Right renal cortex interstitium (tissue), 3 donors: ENCODE data around the gene RELN. TPM values are rescaled to one million over a fixed set of nuclear protein-coding genes. Genes with fewer than 3 reads are reported as not detected.

Experiments used
- DNase-seq, 3 donors: peaks; one replicate each; pipeline ENCODE4 v3.0.0-alpha.2; 2013; ENCODE audit warnings: low read depth in 3 of 3, low spot score in 2 of 3
- polyA plus RNA-seq, 3 donors: library from polyadenylated mRNA; unstranded; fragments of 120-200 nt; gene quantifications; one replicate each; pipeline ENCODE4 v1.2.1, GENCODE V29; 2013; ENCODE audit not compliant: insufficient read length in 3 of 3

RELN gene
- polyA plus RNA-seq, 3 donors: 11.2 to 24.3 (median 13.4) TPM

DNA sequence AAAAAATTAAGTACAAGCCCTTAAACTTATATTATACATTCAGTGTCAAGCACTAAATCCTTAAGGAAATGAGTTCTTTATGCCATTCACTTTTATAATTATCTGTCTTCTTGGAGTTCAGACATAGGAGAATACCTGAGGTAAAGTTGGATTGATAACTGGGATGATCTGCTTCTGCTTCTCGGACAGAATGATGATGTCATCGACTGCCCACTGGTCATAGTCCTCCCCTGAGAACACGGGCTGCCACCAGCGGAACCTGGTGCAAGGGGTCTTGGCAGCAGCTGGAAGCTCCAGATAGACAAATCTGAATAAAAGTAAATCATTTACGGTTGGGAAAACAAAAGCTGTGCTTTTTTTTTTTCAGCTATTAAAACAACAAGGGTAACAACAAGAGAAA, 395.3 kb downstream of the RELN start:
- DNase-seq: no peak

DNA sequence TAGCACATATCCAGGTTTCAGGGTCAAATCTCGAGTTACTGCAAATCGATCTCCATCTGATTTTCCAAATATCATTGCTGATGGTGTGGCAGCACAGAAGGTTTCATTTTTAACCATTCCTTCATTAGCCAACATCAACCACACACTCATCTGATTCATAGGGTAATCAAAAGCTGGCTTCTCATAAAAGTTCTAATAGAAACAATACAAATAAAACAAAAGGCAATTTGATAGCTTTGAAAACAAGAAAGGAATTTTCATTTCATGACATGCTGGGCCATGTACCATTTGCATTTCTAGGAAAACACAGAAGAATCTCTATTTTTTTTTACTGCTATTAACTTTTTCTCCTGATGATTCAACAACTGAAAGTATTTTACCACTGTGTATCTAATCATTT, 395.8 kb downstream of the RELN start:
- no peak for DNase-seq

DNA sequence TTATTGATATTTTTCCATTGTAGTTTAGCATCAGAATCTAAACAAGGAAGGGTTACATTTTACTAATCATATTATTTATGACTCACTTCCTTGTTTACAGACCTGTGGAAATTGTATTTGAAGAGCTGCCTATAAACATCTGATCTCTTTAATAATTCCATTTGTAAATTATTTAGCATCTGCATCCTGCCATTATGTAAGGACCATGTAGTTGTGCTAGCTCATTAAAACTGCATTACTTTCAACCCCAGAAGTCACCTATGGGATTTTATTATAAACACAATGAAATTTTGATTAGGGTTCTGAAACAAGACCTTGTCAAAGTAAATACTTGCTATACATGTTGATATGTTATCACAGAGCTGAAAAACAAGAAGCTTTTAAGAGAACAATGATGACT, 396.6 kb downstream of the RELN start:
- DNase-seq: no peak

DNA sequence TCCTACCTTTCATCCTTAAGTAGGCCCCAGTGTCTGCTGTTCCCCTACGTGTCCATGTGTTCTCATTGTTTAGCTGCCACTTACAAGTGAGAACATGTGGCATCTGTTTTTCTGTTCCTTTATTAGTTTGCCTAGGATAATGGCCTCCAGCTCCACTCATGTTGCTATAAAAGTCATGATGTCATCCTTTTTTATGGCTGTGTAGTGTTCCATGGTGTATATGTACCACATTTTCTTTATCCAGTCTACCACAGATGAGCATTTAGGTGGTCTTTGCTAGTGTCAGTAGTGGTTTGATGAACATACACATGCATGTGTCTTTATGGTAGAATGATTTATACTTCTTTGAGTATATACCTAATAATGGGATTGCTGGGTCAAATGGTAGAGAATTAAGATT, 397.3 kb downstream of the RELN start:
- no peak for DNase-seq

DNA sequence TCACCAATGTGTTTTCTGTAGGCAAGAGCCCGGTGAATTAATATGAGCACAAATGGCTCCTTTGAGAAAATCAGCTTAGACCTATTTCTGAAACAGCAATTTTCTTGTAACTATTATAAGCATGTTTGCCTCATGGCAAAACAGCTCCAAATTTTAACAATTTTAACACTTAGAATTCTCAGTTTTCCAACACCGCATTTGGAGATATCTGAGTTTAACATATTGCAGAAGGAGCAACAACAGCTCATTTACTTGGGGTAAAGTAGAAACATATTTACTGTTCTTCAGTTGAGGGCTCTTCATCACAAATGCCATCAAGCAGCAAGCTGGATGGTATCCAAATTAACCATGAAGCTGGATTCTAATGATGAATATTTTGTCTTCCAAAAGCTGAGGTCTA, 409.4 kb downstream of the RELN start:
- no peak for DNase-seq

DNA sequence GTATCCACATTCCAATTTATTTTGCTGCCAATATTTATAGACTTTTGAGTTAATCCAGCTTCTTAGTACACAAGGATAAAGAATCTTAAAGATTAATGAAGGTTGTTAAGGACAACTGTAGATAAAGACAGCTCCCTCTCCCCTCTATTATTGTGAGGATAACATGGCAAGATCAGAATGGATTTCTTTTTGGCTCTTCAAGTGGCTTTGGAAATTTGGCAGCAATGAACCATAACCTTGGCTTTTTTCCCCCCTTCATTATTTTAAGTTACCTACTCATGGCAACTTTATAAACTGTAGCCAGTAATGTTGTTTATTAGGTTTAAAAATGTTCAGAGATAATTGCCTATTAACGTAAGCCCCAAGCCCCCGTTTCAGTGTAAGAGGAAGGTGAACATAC, 412.4 kb downstream of the RELN start:
- no peak for DNase-seq

DNA sequence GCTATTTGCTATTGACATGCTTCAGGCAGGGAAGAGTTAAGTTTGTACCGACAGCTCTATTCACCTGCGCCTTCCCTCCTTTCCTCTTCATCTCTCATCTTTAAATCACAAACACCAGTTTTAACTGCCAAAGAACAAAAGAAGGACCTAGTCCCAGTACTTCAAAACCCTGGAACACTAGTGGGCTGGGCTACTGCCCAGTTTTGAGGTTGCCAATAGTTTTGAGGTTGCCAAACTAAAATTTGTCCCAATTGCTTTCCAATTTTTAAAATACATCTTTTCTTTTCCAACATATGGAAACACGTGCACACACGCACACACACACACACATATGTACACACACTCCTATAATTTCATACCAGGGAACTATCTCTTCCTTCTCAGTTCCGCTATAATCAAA, 412.8 kb downstream of the RELN start:
- no peak for DNase-seq

DNA sequence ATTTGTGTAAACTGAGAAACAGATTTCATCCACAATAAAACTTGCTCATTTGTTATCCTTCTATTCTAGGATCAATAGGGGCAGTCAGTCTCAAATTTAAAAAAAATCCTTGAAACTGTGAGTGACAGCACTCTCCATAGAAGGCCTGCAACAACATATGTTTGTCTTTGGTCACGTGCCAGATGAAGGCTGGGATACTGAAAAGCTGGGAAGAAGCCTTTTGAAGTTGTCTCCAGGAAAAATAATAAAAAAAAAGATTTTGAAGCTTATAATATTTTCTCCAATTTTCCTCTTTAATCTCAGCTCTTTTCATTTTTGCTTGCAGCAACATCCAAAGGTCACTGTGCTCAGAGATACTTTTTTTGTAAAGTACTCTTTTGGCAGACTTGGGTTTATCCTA, 414.9 kb downstream of the RELN start:
- no peak for DNase-seq

DNA sequence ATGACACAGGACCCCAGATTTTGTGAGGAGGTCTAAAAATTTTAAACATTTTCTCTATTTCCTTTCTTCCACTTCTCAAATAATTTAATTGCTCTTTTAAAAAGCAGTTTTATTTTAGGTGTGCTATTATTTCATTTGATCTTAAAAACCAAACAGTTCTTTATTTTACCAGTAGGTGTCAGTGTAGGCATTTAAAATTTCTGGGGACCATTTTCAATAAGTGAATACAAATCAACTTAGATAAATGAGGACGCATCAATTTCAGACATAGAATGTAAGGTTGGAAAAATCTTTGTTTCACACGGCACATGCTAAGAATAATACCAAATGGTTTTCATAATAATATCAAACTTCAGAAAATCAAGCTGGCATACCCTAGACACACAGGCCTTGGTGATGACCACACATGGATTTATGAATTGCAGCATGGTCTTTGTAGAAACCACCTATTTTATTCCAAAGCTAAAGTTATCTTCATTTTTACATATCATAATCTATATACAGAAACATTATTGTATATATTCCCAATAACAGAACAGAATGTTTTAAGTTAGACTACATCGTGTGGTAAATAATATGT, 415.9 kb downstream of the RELN start:
- peak; percentile 10 to 15 (median 14) for DNase-seq

DNA sequence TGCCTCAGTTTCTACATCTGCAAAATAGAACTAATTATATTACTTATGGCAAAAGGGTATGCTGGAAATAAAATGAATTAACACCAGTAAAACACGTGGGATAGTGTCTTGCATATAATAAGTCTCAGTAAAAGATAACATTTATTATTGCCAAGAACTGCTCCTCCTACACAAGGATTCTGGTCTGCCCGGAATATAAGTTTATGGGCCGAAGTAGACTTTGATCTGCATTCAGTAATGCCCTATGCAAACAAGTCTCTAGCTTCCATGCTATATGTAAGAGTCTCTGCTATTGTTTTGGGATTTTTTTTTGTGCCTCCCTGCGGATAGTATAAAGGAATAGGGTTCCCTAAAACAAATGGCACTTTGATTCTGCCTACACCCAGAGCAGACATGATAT, 417.9 kb downstream of the RELN start:
- no peak for DNase-seq

DNA sequence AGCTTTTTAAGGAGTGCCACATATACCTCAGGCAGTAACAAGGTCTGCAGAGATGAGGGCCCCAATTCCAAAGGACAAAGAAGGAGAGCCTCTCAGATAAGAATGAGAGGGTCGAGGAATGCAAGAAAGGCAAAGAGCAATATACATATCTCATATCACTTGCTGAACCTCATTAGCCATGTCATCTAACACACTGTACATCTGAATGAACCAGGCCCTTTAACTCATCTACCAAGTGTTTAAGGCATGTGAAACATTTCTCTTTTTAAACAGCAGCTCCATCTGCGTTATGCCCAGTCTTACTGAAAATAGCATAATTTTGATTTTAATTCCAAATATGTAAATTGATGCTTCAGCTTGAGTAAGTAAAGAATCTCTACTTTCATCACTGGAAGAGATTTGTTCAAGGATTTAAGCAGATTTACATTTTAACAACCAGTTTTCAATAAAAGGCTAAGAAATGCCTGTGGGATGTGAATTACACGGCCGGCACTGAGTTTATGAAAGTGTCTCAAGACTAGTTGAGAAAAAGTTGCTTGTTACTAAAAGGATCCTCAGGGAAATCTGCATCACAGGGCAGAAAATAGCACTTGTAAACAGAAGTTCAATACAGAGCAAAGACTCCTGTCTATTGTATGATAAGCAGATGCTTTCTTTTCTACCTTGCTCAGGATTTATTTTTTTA, 419.7 kb downstream of the RELN start:
- DNase-seq: no peak

DNA sequence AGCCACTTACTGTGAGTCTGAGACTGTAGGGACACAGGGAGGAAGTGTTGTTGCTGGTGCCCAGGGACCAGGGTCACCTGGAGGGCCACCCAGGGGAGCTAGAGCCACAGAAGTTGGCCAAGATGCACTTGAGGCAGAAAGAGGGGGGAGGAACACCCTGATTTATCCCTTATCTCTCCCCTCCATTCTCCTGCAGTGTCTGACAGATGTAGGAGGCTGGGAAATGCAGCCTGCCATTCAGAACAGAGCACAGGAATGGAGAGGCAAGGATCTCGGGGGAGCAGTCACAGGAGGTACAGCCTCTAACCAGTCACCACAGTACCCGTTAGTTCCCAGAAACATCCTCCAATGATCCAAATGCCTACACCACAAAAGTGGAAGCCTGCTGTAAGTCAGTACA, 425.0 kb downstream of the RELN start:
- DNase-seq: no peak

DNA sequence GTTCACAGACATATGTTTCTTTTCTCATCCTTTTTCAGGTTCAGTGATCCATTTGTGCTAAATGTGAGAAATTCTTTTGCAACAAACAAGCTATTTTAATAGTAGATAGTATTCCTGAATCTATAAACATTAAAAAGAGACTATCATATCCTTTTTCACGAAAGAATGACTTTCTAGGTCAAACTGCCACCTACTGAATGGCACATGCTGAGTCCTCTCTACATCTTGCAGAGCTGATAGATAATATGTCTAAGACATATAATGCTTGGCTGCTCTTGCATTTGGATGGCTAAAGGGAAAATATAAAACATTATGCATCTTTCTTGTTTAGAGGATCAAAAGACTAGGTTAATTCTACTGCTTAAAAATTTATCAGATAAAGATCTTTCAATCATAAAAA, 429.3 kb downstream of the RELN start:
- DNase-seq: no peak

DNA sequence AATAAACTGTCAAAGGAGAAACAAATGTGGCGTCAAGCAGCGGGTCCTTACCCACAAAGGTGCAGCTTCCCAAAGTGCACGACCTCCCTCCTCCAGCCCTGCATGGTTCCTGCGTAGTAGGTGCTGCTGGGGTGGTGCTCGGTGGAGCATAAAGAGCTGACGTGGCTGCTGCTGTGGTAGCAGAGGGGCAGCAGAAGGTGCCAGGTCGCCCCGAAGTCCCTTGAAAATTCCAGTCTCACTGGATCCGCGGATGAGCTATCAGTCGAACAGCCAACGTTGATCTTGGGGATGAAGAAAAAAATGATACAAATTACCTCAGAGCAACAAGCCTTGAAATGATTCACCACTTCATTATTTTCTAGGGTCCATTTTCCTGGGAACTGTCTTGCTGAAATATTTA, 438.4 kb downstream of the RELN start:
- no peak for DNase-seq

DNA sequence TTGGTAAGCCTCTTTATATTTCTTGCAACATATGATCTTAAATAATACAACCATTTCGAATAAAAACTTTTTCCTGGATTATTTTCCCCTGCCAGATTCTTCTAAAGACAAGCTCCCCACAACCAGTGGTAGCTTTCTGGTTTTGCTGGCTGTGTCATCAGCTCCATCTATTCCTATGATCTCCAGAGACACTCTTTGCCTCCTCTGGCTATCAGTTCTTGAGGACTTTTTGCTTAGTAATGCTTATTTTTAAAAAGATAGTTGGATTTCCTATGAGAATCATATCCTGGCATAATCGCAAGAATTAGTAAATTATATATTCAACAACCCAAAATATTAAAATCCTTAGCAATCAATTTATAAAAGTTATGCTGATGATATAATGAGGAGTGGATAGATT, 439.7 kb downstream of the RELN start:
- DNase-seq: no peak

DNA sequence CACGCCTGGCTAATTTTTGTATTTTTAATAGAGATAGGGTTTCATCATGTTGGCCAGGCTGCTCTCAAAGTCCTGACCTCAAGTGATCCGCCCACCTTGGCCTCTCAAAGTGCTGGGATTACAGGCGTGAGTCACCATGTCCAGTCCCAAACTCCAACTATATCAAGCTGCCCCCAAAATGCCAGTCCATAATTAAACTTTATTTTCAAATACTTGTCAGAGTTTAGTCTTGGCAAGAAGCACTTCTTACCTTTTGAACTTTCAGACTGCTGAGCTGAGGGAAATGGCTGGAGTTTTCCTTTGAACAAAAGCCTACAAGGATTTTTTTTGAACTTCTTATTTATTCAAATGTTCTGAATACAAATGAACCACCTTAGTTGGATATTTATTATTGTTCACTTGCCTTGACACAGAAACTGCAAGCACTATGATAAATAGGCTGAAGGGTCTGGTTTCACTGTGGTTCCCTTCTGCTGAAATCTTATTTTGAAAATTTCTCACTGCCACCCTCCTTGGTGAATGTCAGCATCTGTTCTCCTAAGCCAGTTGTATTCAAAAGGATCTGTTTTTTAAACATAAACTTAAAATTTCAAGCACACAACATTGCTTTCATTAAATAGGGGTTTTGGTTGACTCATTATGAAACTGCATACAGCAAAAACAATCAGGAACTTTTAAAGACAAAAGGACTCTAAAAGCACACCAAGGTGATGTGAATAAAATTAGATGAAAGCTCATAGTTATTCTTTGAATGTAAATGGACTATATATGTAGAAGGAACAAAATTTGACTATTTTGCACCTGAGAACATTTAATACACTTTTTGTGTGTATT, 441.8 kb downstream of the RELN start:
- DNase-seq: no peak

DNA sequence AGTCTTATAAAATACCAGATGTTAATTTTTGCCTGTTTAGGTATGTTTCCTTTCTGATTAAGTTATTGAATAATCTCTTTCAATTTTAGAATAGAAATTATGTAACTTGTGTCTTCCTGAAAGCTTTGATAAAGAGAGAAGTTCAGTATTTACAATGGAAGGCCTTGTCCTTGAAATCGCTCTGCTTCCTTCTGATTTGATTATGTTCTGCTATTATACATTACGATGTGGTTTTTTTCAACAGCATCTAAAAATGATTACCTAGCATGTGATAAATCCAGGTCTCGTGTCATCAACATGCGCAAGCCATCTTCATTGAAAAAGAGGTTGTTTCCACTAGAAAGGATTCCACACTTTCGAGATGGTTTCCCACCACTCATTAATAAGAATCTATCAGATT, 447.0 kb downstream of the RELN start:
- DNase-seq: no peak

DNA sequence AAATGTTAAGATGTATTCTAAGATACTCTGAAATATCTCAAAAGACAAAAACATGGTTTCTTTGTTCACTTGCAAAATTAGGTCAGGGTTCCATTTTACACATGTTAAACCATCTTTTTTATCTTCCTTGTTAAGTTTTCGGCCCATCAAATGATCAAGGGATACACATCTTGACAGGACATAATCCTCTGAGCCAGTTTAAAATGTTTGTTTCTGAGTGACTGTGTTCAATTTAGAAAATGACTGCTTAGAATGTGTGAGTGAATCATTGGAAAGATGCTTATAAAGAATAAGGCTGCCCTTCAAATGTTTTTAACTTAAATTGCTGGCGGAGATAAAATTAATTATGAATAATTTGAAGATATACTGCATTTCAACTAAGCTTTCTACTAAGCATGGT, 447.5 kb downstream of the RELN start:
- no peak for DNase-seq

DNA sequence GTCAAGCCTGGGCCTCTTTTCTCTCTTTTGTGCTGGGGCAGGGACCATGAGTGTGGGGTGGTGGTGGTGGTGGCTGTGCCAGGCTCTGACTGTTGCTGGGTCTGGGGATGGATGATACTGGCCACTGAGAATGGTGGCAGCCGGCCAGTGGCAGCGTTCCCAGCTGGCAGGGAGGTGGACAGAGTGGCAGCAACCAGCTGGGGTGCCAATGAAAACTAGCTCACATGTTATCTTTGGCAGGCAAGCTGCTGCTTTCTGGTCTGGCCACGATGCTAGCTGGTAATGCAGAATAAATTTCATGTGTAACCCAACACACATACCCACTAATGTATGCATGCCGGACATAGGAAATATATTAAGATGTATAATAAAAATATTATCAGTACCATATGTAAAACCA, 448.4 kb downstream of the RELN start:
- DNase-seq: no peak

DNA sequence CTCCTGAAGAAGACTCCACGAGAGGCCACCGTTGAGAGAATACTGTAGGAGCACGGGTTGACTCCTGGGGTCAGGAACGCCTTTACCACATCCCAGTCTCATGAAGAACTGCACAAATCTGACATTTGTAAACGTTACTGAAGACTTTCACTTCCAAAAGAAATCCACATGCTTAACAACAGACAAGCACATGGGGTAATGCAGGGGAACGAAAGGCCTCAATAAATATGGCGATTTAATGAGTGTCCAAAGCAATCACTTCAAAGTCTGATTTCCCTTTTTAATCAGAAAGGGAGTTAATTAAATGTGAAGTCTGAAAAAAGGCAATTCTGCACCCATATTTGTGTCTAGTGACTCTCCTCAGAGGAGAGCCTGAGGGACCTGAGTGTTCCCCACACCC, 449.1 kb downstream of the RELN start:
- no peak for DNase-seq

DNA sequence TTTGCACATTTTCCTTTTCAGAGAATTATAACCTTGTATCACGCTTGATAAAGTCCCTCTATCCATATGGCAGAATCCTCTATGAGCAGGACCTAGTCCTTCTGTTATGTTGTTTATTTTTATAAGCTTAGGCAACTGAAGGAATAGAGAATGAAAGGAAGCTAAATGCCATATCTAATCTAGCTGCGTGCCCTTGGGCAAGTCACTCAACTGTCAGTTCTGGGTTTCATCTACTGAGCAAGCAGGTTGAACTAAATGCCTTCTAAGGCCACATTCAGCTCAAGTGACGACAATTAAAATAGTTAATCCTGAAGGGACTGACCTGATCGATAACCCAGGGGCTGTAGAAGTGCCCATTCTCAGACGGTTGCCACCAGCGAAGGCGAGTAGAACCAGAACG, 449.6 kb downstream of the RELN start:
- no peak for DNase-seq
